HG03097 (cell line): ENCODE data around the gene IRAK1BP1.
"Not testable (repeated sequence)": the region's sequence is repeated elsewhere in the genome, so short reads cannot be mapped to it uniquely, and the experiment has no call there.

Experiments used
- ATAC-seq: cut with Tn5 transposase; IDR thresholded peaks from one replicate; pipeline ENCODE4 v1.9.1; 2021; ENCODE audit not compliant: unreplicated experiment, low FRiP score

The IRAK1BP1 gene, protein sequence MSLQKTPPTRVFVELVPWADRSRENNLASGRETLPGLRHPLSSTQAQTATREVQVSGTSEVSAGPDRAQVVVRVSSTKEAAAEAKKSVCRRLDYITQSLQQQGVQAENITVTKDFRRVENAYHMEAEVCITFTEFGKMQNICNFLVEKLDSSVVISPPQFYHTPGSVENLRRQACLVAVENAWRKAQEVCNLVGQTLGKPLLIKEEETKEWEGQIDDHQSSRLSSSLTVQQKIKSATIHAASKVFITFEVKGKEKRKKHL

GRCh38 chr6:78867370-78868040 is at the start of gene IRAK1BP1:
Gene IRAK1BP1, plus strand, starts transcription at chr6:78867551. Its CDS starts 26 bp downstream, at chr6:78867577.
- ATAC-seq = peak; percentile 97

DNA sequence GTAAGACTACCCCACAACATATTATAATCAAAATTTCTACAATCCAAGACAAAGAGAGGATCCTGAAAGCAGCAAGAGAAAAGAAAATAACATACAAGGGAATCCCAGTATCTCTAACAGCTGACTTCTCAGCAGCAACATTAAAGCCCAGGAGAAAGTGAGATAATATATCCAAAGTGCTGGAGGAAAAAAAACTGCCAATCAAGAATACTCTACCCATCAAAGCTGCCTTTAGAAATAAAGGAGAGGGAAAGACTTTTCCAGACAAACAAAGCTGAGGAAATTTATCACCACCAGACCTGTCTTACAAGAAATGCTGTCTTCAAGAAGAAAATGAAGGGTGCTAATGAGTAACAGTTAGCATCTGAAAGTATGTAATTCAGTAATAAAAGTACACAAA is 43.3 kb upstream of the IRAK1BP1 start:
- no peak for ATAC-seq

- ATAC-seq = peak; percentile 71
Observed at GRCh38 chr6:78829407-78829806, 37.9 kb upstream of the IRAK1BP1 start.

- no peak for ATAC-seq
Observed at GRCh38 chr6:78830805-78831204, 36.5 kb upstream of the IRAK1BP1 start.

- no peak for ATAC-seq
Observed at GRCh38 chr6:78831492-78831891, 35.9 kb upstream of the IRAK1BP1 start.

- ATAC-seq = peak; percentile 76
Observed at GRCh38 chr6:78832091-78832808, 35.1 kb upstream of the IRAK1BP1 start.

GRCh38 chr6:78835817-78836216 is 31.5 kb upstream of the IRAK1BP1 start:
- no peak for ATAC-seq

DNA sequence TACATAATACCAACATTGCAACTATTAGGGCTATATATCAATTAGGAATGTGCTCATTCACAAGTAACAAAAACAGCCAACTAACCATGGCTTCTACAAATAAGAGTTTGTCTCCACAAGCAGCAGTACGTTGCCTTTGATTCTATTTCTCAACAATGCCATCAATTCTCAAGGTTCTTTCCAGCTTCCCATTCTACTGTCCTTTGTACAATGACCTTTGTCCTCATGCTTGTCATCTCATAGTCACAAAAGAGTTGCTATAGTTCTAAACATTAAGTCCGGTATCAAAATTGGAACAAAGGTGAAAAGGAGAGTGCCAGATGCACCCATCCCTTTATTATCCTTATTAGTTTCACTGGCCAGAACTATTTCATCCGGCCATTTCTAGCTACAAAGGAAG is 30.8 kb upstream of the IRAK1BP1 start:
- no peak for ATAC-seq

- no peak for ATAC-seq
Observed at GRCh38 chr6:78841111-78841510, 26.2 kb upstream of the IRAK1BP1 start.

DNA sequence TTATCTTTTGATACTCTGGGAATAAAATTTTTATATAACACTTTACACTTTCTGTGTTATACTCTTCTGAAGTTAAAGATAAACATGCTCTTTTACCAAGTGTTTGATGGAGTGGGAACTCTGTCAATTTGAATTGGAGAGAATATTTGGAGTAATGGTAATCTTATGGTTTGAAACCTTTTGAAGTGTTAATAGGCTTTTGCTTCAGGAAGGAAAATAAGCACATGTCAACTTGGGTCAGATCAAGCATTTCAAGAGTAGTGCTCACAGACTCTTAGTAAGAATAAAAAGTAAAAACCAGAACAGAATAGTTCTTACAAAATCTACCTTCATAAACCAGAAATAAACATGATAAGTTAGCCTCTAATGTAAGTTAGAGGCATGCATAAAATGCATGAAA is 24.4 kb upstream of the IRAK1BP1 start:
- ATAC-seq = no peak

DNA sequence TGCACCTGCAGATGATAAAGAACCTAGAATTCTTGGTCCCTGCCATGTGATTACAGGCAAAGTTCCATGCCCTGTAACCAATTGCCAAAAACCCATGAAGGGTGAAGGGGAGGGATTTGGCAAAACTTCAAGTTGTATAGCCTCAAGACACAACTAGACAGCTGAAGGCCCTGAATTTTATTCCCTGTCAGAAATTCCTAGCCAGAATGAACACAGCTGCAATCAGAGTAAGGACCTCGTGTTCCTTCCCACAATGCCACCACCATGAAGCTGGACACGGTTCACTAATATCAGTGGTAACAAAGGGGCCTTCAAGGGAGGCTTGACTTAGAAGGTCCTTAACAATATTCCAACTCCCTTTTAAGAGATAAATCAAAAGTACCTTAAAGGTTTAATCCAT is 22.5 kb upstream of the IRAK1BP1 start:
- no peak for ATAC-seq

DNA sequence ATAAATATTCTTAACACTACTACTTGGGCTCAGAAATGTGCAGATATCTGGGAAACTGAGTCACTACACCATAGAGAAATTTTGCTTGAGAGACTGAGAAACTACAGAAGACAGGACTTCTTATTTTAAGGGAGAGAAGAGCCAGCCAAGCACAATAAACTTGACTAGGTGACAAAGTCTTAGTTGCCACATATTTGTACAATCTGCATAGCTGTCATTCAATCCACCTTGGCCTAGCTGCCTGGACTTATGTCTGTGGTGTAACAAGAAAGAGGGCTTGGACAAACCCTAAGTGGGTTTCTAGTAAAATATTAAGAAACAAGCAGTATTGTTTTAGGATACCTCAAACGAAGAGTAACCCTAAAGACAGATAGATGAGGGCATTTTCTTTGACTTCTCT is 21.8 kb upstream of the IRAK1BP1 start:
- ATAC-seq = no peak

- ATAC-seq = no peak
Observed at GRCh38 chr6:78850621-78851020, 16.7 kb upstream of the IRAK1BP1 start.

- no peak for ATAC-seq
Observed at GRCh38 chr6:78851156-78851555, 16.2 kb upstream of the IRAK1BP1 start.

- ATAC-seq = no peak
Observed at GRCh38 chr6:78854546-78854945, 12.8 kb upstream of the IRAK1BP1 start.

DNA sequence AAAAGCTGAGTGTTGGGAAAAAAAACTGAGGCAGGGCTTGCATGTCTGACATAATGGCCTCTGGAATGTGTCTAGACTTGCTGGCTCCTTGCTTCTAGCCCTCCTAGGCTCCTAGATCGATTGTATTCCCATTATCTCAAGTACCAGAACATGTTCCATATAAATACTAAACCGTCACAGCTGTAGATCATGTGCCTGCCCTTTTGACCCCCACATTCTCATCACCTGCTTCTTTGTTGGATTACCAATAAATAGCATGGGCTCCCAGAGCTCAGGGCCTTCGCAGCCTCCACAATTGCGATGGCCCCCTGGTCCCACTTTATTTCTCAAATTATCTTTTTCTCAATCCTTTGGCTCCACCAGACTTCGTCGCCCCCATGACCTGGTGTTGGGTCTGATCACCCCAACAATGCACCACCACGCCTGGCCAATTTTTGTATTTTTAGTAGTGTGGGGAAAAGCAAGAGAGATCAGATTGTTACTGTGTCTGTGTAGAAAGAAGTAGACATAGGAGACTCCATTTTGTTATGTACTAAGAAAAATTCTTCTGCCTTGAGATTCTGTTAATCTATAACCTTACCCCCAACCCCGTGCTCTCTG is 8.9 kb upstream of the IRAK1BP1 start:
- not testable (repeated sequence) for ATAC-seq

DNA sequence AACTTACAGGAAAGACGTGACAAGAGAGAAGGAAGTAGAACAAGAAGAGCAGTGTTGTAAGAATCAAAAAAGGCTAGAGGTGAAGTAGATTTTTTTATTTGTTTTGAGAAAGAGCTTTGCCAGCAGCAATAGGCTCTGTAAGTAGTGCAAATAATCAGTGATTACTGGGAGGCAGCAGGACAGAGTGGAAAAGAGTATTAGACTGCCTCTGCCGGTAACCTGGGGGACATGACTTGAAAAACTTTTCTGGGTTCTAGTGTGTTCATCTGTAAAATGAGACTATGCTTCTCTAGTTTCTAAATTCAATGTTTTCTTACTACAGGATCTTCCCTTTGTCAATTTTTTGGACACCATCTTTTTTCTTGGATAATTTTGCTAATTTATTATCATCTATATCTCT is 5.8 kb upstream of the IRAK1BP1 start:
- no peak for ATAC-seq

DNA sequence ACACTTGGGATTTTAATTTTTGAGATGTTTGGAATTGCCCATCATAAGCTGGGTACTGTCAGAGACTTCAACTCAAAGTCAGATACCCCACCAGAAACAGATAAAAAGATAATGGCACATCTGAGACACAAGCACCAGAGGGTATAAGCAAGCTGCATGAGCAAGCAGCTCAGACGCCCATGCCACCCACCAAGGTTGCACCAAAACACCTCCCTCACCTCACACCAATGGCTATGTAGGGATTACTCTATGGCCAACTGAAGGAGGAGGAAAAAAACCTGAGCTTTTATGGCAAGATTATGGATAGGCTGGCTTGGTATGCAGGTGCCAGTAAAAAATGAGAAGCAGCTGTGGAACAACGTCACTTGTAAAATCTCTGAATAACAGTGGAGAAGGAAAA is 3.8 kb upstream of the IRAK1BP1 start:
- no peak for ATAC-seq

GRCh38 chr6:78864957-78865356 is 2.4 kb upstream of the IRAK1BP1 start:
- no peak for ATAC-seq

GRCh38 chr6:78867020-78867369 is 356 bp upstream of the IRAK1BP1 start:
- ATAC-seq = peak; percentile 37

GRCh38 chr6:78868116-78868515 is 765 bp downstream of the IRAK1BP1 start:
- no peak for ATAC-seq
